Measurements from ENCODE around the gene MIER2.

MIER2 gene

GRCh38 chr19:280541-281009 is 64.0 kb downstream of the MIER2 start:
- POLR2A ChIA-PET (ENCODE audit: low non-redundant PET) = no interaction called here
- no peak overlapping the region for H3K27ac ChIP-seq
- DNase-seq (ENCODE audit: low spot score) = no peak
- TF ChIP-seq, protein P1, sequence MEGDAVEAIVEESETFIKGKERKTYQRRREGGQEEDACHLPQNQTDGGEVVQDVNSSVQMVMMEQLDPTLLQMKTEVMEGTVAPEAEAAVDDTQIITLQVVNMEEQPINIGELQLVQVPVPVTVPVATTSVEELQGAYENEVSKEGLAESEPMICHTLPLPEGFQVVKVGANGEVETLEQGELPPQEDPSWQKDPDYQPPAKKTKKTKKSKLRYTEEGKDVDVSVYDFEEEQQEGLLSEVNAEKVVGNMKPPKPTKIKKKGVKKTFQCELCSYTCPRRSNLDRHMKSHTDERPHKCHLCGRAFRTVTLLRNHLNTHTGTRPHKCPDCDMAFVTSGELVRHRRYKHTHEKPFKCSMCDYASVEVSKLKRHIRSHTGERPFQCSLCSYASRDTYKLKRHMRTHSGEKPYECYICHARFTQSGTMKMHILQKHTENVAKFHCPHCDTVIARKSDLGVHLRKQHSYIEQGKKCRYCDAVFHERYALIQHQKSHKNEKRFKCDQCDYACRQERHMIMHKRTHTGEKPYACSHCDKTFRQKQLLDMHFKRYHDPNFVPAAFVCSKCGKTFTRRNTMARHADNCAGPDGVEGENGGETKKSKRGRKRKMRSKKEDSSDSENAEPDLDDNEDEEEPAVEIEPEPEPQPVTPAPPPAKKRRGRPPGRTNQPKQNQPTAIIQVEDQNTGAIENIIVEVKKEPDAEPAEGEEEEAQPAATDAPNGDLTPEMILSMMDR (conservative IDR thresholded peaks at IDR 0.05; ENCODE audit: low read depth) = no peak
- CTCF ChIA-PET = no interaction called here

DNA sequence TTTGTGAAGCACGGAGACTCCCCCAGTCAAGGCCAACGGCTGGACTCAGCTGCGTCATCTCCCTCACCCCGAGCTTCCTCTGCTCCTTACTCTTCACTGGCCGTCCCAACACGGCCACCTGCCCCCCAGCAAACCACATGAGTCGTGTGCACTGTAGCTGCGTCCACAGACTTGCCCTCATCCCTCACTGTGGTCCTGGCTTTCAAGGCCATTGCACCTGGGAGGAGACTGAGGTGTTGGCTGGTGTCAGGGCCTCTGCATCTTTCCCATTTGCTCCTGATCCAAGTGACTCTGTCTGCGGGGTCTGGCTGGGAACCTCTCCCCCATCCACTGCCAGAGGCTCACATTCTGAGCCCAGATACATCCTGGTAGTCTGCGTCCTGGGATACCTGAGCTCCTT is 64.9 kb downstream of the MIER2 start:
- DNase-seq (ENCODE audit: low spot score) = no peak
- TF ChIP-seq, protein P1 (conservative IDR thresholded peaks at IDR 0.05; ENCODE audit: low read depth) = no peak
- CTCF ChIA-PET = no interaction called here
- no peak overlapping the region for H3K27ac ChIP-seq
- POLR2A ChIA-PET (ENCODE audit: low non-redundant PET) = no interaction called here

DNA sequence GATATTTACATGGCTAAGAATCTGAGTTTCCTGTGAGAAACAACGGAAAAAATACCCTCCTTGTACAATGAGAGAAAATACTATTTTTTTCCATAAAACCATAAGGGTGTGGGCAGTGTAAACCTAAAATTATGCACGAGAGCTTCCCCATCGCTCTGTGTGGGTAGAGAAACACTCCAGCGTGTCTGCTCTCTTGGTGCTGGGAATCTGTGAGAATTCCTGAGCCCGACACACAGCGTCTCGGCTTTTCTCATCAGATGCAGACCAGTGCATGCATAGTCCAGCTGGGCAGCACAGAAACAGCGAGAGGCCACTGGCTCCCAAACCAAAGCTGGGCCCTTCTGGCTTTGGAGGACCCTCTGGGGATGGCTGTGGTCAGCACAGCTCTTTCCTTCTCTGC is 65.4 kb downstream of the MIER2 start:
- ChIA-PET CTCF (interaction anchor here (0.6 kb wide), 1 partner anchor 62 kb away, joined by 3 read pairs; no protein-coding TSS in a partner anchor), POLR2A (ENCODE audit: low non-redundant PET) (no interaction called here)
- DNase-seq (ENCODE audit: low spot score) = no peak
- TF ChIP-seq, protein P1 (conservative IDR thresholded peaks at IDR 0.05; ENCODE audit: low read depth) = no peak
- no peak overlapping the region for H3K27ac ChIP-seq

GRCh38 chr19:277581-278165 is 66.9 kb downstream of the MIER2 start:
- ChIA-PET POLR2A (ENCODE audit: low non-redundant PET) (no interaction called here), CTCF (no interaction called here)
- DNase-seq (ENCODE audit: low spot score) = no peak
- TF ChIP-seq, protein P1 (conservative IDR thresholded peaks at IDR 0.05; ENCODE audit: low read depth) = no peak
- H3K27ac ChIP-seq = no peak overlapping the region

DNA sequence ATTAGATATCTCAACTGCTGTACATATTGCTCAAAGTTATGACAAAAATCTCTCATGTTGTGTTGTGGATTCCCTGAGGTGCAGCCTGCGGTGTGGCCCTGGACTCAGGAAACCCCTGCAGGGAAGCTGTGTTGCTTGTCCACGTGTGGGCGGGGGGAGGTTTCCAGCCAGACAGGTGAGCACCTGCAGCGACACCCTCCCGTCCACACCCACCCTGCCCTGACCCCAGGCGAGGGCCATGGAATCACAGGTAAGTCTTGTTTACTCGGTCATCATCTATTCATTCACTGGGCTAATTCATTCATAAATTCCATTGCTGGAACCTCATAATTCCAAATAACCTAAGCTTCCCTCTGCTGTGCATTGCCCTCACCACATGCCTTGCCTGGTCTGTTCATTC is 67.5 kb downstream of the MIER2 start:
- no peak overlapping the region for H3K27ac ChIP-seq
- POLR2A ChIA-PET (ENCODE audit: low non-redundant PET) = no interaction called here
- no peak for DNase-seq (ENCODE audit: low spot score)
- CTCF ChIA-PET = no interaction called here
- TF ChIP-seq, protein P1 (conservative IDR thresholded peaks at IDR 0.05; ENCODE audit: low read depth) = no peak

DNA sequence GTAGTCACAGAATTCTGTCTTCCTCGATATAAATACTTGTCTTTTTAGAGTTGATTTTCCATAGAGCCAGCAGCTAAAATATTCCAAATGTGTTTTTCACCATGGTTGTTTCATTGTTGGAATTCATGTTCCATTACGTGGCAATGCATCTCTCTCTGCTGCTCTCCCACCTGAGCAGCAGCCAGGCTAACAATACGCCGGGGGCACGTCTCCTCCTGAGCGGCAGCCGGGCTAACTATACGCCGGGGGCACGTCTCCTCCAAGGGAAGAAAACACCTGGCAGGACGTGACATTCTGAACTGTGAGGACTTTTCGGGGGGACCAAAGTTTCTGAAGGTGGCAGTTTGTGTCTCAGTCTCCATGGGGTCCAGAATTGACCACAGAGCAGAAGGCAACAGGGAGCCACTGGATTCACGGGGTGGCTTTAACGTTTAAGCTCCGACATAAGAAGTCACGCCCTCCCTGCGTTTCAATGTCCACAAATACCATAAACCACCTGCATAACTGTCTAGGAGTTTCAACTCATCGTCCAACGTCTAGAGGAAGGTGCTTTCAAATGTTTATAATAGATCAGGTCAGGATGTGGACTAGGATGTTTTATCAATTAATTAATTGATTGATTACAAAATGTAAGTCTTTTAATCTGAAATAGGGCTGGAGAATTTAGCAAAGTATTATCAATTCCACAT is 68.5 kb downstream of the MIER2 start:
- no peak overlapping the region for H3K27ac ChIP-seq
- CTCF ChIA-PET = no interaction called here
- no peak for DNase-seq (ENCODE audit: low spot score)
- TF ChIP-seq, protein P1 (conservative IDR thresholded peaks at IDR 0.05; ENCODE audit: low read depth) = no peak
- POLR2A ChIA-PET (ENCODE audit: low non-redundant PET) = no interaction called here

Data from RWPE1 (cell line).